NCI-H2227 treated with DMSO at 0.1 percent for 48 hours (cell line): ENCODE measurements around the gene ZNF749.
"Not testable (repeated sequence)": the region's sequence is repeated elsewhere in the genome, so short reads cannot be mapped to it uniquely, and the experiment has no call there.

Experiments used
- DNase-seq: peaks from one replicate; lab custom pipeline; 2025; lab: John Stamatoyannopoulos, UW

Gene ZNF749

GRCh38 chr19:57466489-57466888 is 31.4 kb downstream of the ZNF749 start:
- no peak for DNase-seq

- DNase-seq: no peak
These were observed 38.5 kb downstream of the ZNF749 start for GRCh38 chr19:57473646-57474045.

- DNase-seq: peak; percentile 96
These were observed 42.3 kb downstream of the ZNF749 start, which contains the start of gene ZNF772 for GRCh38 chr19:57477191-57478008. Gene ZNF772, minus strand, starts transcription at chr19:57477566. Its CDS starts 257 bp downstream, at chr19:57477309.

GRCh38 chr19:57487477-57488298 is 52.6 kb downstream of the ZNF749 start, which contains the start of gene ZNF419:
Gene ZNF419, plus strand, starts transcription at chr19:57487750. Its CDS starts 201 bp downstream, at chr19:57487951.
- peak; percentile 94 for DNase-seq

GRCh38 chr19:57488299-57488644 is 53.1 kb downstream of the ZNF749 start:
- not testable (repeated sequence) for DNase-seq
